ENCODE data around the gene BCAT1. TPM values are rescaled to one million over a fixed set of nuclear protein-coding genes. Genes with fewer than 3 reads are reported as not detected.
A peak's percentile ranks its signal among the peaks of the same experiment; 100 is the strongest.

The BCAT1 gene
- total and polyA plus RNA-seq, 9 of the 15 experiments (the other 6 are each of a cell fraction or from before 2014, with no cell fraction given) = 38.5 to 157 (median 66.8) TPM

GRCh38 chr12:24780697-24781368 lies 168.1 kb downstream of the BCAT1 start (continued):
- TF ChIP-seq ARID4B (CRISPR knock-in tag; IDR thresholded peaks at IDR 0.05) = no peak
- TF ChIP-seq SUPT5H (IDR thresholded peaks at IDR 0.05) = no peak
- TF ChIP-seq SMC3 (conservative IDR thresholded peaks at IDR 0.05; ENCODE audit: insufficient read depth, low read depth, low read length) = peak; percentile 44; the same call in 1 of the 2 replicates
- no peak for TF ChIP-seq NFATC3 (IDR thresholded peaks at IDR 0.05)
- 0 out of 2 replicates have a peak, but pooled peaks have one; percentile 26 for TF ChIP-seq DEAF1 (CRISPR knock-in tag; IDR thresholded peaks at IDR 0.05)
